ENCODE results near the gene RAP1GDS1. TPM values are rescaled to one million over a fixed set of nuclear protein-coding genes. Genes with fewer than 3 reads are reported as not detected.
A peak's percentile ranks its signal among the peaks of the same experiment; 100 is the strongest.

RAP1GDS1 gene
- total and polyA plus RNA-seq, 8 donors = 8.7 to 49.9 (median 13.9) TPM

DNA sequence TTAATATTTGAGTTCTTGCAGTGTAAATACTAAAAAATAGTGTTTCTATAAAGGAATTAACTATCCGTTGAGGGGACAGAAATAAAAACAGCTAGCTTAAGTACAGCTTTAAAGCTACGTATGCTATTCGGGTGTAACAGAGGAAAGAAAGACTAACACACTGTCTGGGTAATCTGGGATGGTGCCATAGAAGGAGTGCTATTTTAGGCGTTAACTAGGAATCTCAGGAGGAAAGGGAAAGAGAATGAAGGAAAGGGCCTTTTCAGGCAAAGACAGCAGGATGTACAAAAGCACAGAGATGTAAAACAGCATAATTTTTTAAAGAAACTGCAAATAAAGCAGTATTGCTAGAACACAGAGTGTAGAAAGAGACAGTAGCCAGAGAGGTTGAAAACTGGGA, 161.8 kb downstream of the RAP1GDS1 start:
- Histone ChIP-seq H3K4me1 (no peaks in the 10 kb centered on the region), H3K36me3 (peaks cover 12 to 66% (median 61%) of the 10 kb centered on the region in 4 donors), H3K9me3 (no peaks in the 10 kb centered on the region), H3K27me3 (no peaks in the 10 kb centered on the region), H3K4me3 (no peak overlapping the region), H3K27ac (no peak overlapping the region)
- TF ChIP-seq, protein P1, sequence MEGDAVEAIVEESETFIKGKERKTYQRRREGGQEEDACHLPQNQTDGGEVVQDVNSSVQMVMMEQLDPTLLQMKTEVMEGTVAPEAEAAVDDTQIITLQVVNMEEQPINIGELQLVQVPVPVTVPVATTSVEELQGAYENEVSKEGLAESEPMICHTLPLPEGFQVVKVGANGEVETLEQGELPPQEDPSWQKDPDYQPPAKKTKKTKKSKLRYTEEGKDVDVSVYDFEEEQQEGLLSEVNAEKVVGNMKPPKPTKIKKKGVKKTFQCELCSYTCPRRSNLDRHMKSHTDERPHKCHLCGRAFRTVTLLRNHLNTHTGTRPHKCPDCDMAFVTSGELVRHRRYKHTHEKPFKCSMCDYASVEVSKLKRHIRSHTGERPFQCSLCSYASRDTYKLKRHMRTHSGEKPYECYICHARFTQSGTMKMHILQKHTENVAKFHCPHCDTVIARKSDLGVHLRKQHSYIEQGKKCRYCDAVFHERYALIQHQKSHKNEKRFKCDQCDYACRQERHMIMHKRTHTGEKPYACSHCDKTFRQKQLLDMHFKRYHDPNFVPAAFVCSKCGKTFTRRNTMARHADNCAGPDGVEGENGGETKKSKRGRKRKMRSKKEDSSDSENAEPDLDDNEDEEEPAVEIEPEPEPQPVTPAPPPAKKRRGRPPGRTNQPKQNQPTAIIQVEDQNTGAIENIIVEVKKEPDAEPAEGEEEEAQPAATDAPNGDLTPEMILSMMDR (IDR thresholded peaks at IDR 0.05) = no peak
- TF ChIP-seq POLR2A (IDR thresholded peaks at IDR 0.05) = no peak
- no peak for TF ChIP-seq EP300 (IDR thresholded peaks at IDR 0.05)
- no peak for TF ChIP-seq POLR2AphosphoS5 (IDR thresholded peaks at IDR 0.05)
- intact Hi-C loops (cut with DNase I; ENCODE audit: low total_unique reads) = no loop called here
- peak in 1 of 2 donors; percentile 28 for DNase-seq
- 69 to 83% (median 80%) methylated on average over 4 of the region's 4 CpGs for WGBS, 5 donors

DNA sequence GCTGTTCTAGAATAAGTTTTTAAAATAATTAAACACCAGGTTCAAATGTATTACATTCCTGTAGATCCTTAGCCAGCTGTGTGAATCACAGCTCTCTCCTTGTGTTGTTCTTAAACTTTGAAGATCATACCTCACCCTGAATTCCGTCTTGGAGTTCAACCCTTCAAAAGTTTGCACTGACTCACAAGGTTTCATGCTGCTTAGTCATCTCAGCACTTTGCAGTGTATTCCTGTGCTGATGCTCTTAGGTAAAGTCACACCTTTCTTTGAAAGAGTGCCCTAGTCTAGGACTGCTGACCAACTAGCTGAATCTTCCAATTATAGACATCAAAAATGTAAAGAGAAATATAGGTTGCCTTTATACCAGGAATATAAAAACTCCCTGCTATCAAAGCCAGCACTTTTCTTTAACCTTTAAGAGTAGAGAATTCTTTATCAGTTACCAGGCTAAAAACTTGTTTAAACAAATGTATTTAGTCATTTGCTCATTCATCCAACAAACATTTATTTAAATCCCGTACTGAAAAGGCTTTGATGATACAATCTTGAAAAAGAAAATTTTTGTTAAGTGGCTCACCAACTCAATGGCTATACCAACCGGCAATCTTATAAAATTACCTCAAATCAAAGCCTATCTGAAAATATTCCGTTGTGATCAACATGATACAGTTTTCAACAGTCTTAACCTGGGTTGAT, 169.7 kb downstream of the RAP1GDS1 start:
- peak in 1 of 2 donors; percentile 42 for DNase-seq
- Histone ChIP-seq H3K4me3 (no peak overlapping the region), H3K36me3 (peaks cover 0 to 20% (median 17%) of the 10 kb centered on the region in 4 donors), H3K27ac (no peak overlapping the region), H3K4me1 (peaks cover 0 to 8% (median 0%) of the 10 kb centered on the region in 4 donors), H3K27me3 (no peaks in the 10 kb centered on the region), H3K9me3 (no peaks in the 10 kb centered on the region)
- TF ChIP-seq EP300 (IDR thresholded peaks at IDR 0.05) (no peak), POLR2AphosphoS5 (IDR thresholded peaks at IDR 0.05) (peak in 1 of 3 donors; percentile 50), POLR2A (IDR thresholded peaks at IDR 0.05) (no peak)
- TF ChIP-seq, protein P1 (IDR thresholded peaks at IDR 0.05) = no peak
- intact Hi-C loops (cut with DNase I; ENCODE audit: low total_unique reads) = no loop called here
- 46 to 63% (median 56%) methylated on average over 4 of the region's 4 CpGs for WGBS, 5 donors

DNA sequence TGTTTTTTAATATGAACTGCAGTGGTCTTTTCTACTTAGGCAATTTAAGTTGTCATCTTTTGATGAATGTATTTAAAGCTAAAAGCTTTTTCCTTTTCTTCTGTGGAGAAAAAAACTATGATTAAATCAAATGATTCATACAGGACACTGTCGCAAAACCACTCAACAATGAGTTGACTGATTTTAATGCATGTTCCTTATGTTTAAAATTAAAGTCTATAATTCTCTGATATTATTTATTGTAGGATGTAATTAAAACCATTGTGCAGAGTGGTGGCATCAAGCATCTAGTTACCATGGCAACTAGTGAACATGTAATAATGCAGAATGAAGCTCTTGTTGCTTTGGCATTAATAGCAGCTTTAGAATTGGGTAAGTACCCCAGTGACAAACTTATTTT, 172.5 kb downstream of the RAP1GDS1 start:
- Histone ChIP-seq H3K9me3 (no peaks in the 10 kb centered on the region), H3K36me3 (peaks cover 0 to 38% (median 36%) of the 10 kb centered on the region in 4 donors), H3K27me3 (no peaks in the 10 kb centered on the region), H3K4me3 (no peak overlapping the region), H3K27ac (no peak overlapping the region), H3K4me1 (peaks cover 0 to 8% (median 0%) of the 10 kb centered on the region in 4 donors)
- DNase-seq = no peak
- WGBS, 5 donors = 88 to 93% (median 90%) methylated on average over 1 of the region's 1 CpG
- no peak for TF ChIP-seq POLR2A (IDR thresholded peaks at IDR 0.05)
- no peak for TF ChIP-seq POLR2AphosphoS5 (IDR thresholded peaks at IDR 0.05)
- TF ChIP-seq, protein P1 (IDR thresholded peaks at IDR 0.05) = no peak
- TF ChIP-seq EP300 (IDR thresholded peaks at IDR 0.05) = no peak
- intact Hi-C loops (cut with DNase I; ENCODE audit: low total_unique reads) = no loop called here

DNA sequence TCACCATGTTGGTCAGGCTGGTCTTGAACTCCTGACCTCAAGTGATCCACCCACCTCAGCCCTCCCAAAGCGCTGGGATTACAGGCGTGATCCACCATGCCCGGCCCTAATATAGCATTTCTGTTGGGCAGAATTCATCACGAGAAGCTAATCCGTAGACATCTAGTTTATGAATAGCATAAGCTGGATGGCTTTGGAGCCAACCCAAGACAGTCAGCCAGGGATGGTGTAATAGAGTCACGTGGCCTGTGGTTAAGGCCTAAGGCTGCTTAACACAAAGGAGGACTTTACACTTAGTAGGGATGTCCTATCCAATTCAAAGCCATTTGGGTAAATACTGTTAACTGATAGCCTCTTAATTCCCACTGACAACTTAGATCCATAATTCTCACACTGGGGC, 173.6 kb downstream of the RAP1GDS1 start:
- Histone ChIP-seq H3K4me3 (no peak overlapping the region), H3K36me3 (peaks cover 0 to 42% (median 37%) of the 10 kb centered on the region in 4 donors), H3K4me1 (peaks cover 0 to 8% (median 0%) of the 10 kb centered on the region in 4 donors), H3K9me3 (no peaks in the 10 kb centered on the region), H3K27ac (no peak overlapping the region), H3K27me3 (no peaks in the 10 kb centered on the region)
- intact Hi-C loops (cut with DNase I; ENCODE audit: low total_unique reads) = no loop called here
- 89 to 99% (median 96%) methylated on average over 6 of the region's 6 CpGs for WGBS, 5 donors
- no peak for DNase-seq
- TF ChIP-seq POLR2AphosphoS5 (IDR thresholded peaks at IDR 0.05) (no peak), EP300 (IDR thresholded peaks at IDR 0.05) (no peak), POLR2A (IDR thresholded peaks at IDR 0.05) (no peak)
- TF ChIP-seq, protein P1 (IDR thresholded peaks at IDR 0.05) = no peak

Measured in stomach (tissue), 9 donors.